NT2/D1 (cell line): Measurements from ENCODE around the gene ESRRB.

Experiments
- DNase-seq: peaks from one replicate; pipeline ENCODE4 v3.0.0-alpha.2; 2011; ENCODE audit warnings: low read depth, low spot score
- H3K27me3 ChIP-seq: 2 replicates; pipeline ENCODE4 v1.6.0; 2011; ENCODE audit warnings: mild to moderate bottlenecking; ENCODE audit not compliant: insufficient read length, insufficient read depth
- H3K36me3 ChIP-seq: 2 replicates; pipeline ENCODE4 v1.6.1; 2011; ENCODE audit warnings: mild to moderate bottlenecking, low read length, mixed read lengths; ENCODE audit not compliant: insufficient read depth, insufficient read length
- H3K4me1 ChIP-seq: 2 replicates; pipeline ENCODE4 v1.5.1; 2011; ENCODE audit not compliant: insufficient read depth, insufficient read length
- H3K4me3 ChIP-seq: 2 replicates; pipeline ENCODE4 v1.5.1; 2011; ENCODE audit warnings: low read depth; ENCODE audit not compliant: insufficient read length
- H3K9ac ChIP-seq: 2 replicates; pipeline ENCODE4 v1.6.0; 2011; ENCODE audit warnings: low read depth; ENCODE audit not compliant: insufficient read length
- H3K9me3 ChIP-seq: 2 replicates; pipeline ENCODE4 v1.5.1; 2011; ENCODE audit warnings: mild to moderate bottlenecking, low read length; ENCODE audit not compliant: insufficient read depth
- SUZ12 ChIP-seq: IDR thresholded peaks from 2 replicates; pipeline ENCODE4 v1.6.1; 2011; ENCODE audit not compliant: insufficient read length, insufficient read depth; ENCODE audit errors: extremely low read depth
- YY1 ChIP-seq: IDR thresholded peaks from 2 replicates; pipeline ENCODE4 v1.6.1; 2011; ENCODE audit not compliant: insufficient read length, insufficient read depth
- ZNF274 ChIP-seq: IDR thresholded peaks from 2 replicates; pipeline ENCODE4 v1.6.1; 2011; ENCODE audit warnings: mild to moderate bottlenecking, low read depth, low read length

ESRRB gene

DNA sequence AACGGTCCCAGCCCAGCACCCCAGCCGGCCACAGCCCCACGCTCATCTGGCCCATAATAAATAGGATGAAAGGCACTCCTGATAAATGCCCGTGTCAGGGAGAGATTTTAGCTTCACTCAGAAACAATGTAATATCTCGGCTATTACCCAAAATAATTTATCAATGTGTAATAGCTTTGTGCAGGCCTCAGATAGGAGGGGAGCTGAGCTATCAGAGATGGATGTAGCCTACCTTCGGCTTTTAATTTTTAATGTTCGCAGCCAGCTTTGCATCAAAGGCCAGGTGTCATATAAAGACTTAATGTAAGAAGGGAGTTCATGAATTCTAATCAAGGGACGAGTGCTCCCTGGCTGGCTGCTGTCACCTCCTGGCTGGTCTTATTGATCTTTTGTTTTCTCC lies 171.9 kb downstream of the ESRRB start:
- Histone ChIP-seq H3K4me1 (peaks cover 2% of the 10 kb centered on the region), H3K4me3 (no peak overlapping the region), H3K36me3 (no peaks in the 10 kb centered on the region), H3K27me3 (no peaks in the 10 kb centered on the region), H3K9me3 (no peaks in the 10 kb centered on the region), H3K9ac (no peak overlapping the region)
- no peak for TF ChIP-seq SUZ12
- TF ChIP-seq YY1, result no peak
- no peak for TF ChIP-seq ZNF274
- DNase-seq, result no peak

DNA sequence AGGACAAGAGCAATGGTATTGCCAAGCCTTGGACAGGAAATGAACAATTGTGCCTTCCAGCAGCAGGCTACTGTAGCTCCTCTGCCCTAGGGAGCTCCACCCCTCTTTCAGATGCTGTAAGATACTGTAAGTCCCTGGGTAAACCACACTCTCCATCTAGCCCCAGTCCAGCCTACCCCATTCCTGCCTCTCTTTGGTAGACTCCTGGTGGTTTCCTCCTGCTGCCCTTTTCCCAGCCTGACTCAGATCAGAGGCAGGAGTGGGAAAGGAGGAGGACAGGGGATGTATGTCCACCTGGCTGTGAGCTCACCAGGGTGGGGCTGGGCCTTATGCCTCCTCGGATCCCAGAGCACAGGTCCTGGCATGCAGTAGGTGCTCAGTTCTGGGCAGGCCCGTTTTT lies 174.6 kb downstream of the ESRRB start:
- no peak for TF ChIP-seq ZNF274
- no peak for TF ChIP-seq YY1
- Histone ChIP-seq H3K9ac (no peak overlapping the region), H3K4me3 (no peak overlapping the region), H3K27me3 (no peaks in the 10 kb centered on the region), H3K9me3 (no peaks in the 10 kb centered on the region), H3K36me3 (no peaks in the 10 kb centered on the region), H3K4me1 (peaks cover 2% of the 10 kb centered on the region)
- DNase-seq, result no peak

DNA sequence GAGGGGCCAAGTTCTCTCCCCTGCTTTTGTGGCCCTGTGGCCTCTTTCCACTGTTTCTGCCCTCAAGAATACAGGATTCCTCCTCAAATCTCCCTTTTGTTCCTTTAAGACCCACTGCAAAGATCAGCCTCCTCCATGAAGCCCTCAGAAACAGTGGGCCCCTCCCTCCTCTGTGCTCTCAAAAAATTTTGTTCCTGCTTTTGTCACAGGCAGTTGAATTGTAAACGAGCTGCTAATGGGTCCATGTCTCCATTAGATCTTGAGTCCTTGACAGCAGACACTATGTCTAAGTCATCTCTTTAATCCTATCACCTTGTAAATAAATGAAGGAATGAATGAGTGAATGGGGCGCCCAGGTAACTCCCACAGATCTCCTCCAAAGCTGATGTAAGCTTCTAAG lies 175.2 kb downstream of the ESRRB start:
- TF ChIP-seq ZNF274, result no peak
- no peak for TF ChIP-seq YY1
- no peak for TF ChIP-seq SUZ12

More for the DNA sequence above, 175.2 kb downstream of the ESRRB start:
- peak; percentile 54 for DNase-seq
- Histone ChIP-seq H3K36me3 (no peaks in the 10 kb centered on the region), H3K27me3 (no peaks in the 10 kb centered on the region), H3K9me3 (no peaks in the 10 kb centered on the region), H3K4me3 (no peak overlapping the region), H3K9ac (no peak overlapping the region), H3K4me1 (peaks cover 2% of the 10 kb centered on the region)
